ENCODE data around the gene NT5M. TPM values are rescaled to one million over a fixed set of nuclear protein-coding genes. Genes with fewer than 3 reads are reported as not detected.

NT5M gene
- total and polyA plus RNA-seq, 4 experiments from 2014 or later, result 0.37 to 2.9 (median 2.0) TPM

DNA sequence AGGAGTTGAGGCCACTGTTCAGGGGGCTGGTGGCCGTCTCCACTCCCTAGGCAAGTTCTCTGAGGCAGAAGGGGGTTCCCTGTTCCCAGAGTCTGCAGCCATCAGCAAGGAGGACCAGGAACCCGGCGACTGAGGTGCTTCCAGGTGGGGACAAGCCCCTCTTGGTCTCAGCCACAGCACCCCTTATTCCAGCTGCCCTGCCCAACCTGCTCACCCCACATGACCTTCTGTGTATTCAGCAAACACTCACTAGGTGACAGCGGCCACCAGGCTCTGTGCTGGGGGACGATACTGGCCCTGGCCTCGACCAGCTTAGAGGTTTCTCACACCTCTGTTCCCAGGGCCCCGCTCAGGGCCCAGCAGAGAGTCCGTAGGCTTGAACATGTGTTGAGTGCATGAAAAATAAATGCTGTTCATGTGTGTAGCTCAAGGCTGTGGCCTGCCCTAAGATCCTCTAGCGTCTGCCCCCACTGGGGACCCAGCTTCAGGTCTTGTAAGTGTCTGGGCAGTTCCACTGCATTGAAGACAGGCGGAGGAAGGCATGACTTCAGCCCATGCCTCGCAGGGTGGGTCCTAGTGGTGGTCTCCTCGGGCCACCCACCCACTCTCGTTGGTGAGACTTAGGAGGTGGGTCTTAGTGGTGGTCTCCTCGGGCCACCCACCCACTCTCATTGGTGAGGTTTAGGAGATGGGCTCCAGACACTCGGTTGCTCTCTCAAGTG lies 44.2 kb downstream of the NT5M start:
- Histone ChIP-seq H3K4me1 (ENCODE audit: insufficient read depth, low read length) (no peaks in the 10 kb centered on the region), H3K36me3 (ENCODE audit: insufficient read depth, low read length) (no peaks in the 10 kb centered on the region)

DNA sequence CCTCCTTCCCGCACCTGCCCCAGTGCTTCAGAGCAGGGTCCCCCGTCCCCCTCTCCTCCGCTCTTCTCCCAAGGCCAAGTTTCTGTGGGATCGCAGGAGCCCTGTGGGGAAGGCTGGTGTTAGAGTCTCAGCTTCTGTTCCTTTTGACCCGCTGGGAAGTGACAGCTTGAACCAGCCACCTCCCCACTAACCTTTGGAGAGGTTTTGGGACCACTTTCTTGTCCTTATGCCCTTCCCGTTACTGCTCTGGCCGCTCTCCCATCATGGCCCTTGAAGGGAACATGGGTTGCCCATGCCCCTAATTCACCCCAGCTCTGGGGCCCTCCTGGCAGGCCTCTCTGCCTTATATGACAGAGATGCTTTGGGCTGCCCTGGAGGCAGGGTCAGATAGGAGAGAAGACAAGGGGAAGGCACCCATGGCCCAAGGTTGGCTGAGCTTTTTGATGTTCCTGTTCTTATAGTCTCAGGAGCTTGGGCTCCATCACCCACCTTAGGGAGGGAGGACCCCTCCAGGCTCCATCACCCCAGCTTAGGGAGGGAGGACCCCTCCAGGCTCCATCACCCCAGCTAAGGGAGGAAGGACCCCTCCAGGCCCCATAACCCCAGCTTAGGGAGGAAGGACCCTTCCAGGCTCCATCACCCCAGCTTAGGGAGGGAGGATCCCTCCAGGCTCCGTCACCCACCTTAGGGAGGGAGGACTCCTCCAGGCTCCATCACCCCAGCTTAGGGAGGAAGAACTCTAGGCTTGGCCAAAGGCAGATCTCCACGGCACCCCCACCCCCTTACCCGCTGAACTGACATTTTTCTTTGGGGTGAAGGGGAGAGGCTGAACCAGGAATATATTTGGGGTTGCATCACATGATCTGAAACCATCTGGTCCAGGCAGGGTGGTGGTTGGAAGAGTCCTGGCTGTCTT lies 45.0 kb downstream of the NT5M start:
- H3K4me3 Mint-ChIP-seq, result no peak overlapping the region
- Histone ChIP-seq H3K36me3 (ENCODE audit: insufficient read depth, low read length) (no peaks in the 10 kb centered on the region), H3K27ac (ENCODE audit: low read depth, low read length) (no peak overlapping the region), H3K9me3 (ENCODE audit: control insufficient read depth in 1 of 2, low read length in 2 of 2) (no peaks in the 10 kb centered on the region), H3K4me1 (ENCODE audit: insufficient read depth, low read length) (no peaks in the 10 kb centered on the region), H3K27me3 (ENCODE audit: insufficient read depth, low read length) (no peaks in the 10 kb centered on the region), H3K4me3 (ENCODE audit: low read length in 2 of 2) (no peak overlapping the region)
- H3K27me3 Mint-ChIP-seq, result no peaks in the 10 kb centered on the region
- no peaks in the 10 kb centered on the region for H3K9me3 Mint-ChIP-seq
- no peak overlapping the region for H3K27ac Mint-ChIP-seq
- DNase-seq, result no peak
- intact Hi-C loops (cut with micrococcal nuclease), result no loop called here
- ChIA-PET CTCF (ENCODE audit: partially characterized antibody) (interaction anchor here (0.9 kb wide), 1 partner anchor 148 kb away, joined by 3 read pairs; the partner anchor contains the start of gene RASD1), POLR2A (ENCODE audit: partially characterized antibody) (no interaction called here)
- H3K36me3 Mint-ChIP-seq, result no peaks in the 10 kb centered on the region
- H3K4me1 Mint-ChIP-seq, result no peaks in the 10 kb centered on the region

More for the DNA sequence above, 44.2 kb downstream of the NT5M start:
- H3K4me1 Mint-ChIP-seq, result no peaks in the 10 kb centered on the region
- intact Hi-C loops (cut with micrococcal nuclease), result no loop called here
- POLR2A ChIA-PET (ENCODE audit: partially characterized antibody), result no interaction called here
- no peak for DNase-seq
- H3K4me3 Mint-ChIP-seq, result no peak overlapping the region
- no peak overlapping the region for H3K27ac Mint-ChIP-seq
- no peaks in the 10 kb centered on the region for H3K27me3 ChIP-seq (ENCODE audit: insufficient read depth, low read length)
- H3K9me3 Mint-ChIP-seq, result no peaks in the 10 kb centered on the region
- no peaks in the 10 kb centered on the region for H3K36me3 Mint-ChIP-seq
- no peak overlapping the region for H3K4me3 ChIP-seq (ENCODE audit: low read length in 2 of 2)
- H3K27ac ChIP-seq (ENCODE audit: low read depth, low read length), result no peak overlapping the region
- no peaks in the 10 kb centered on the region for H3K27me3 Mint-ChIP-seq
- no peaks in the 10 kb centered on the region for H3K9me3 ChIP-seq (ENCODE audit: control insufficient read depth in 1 of 2, low read length in 2 of 2)
- CTCF ChIA-PET (ENCODE audit: partially characterized antibody), result interaction anchor here (0.9 kb wide), 1 partner anchor 149 kb away, joined by 3 read pairs; the partner anchor contains the start of gene RASD1

DNA sequence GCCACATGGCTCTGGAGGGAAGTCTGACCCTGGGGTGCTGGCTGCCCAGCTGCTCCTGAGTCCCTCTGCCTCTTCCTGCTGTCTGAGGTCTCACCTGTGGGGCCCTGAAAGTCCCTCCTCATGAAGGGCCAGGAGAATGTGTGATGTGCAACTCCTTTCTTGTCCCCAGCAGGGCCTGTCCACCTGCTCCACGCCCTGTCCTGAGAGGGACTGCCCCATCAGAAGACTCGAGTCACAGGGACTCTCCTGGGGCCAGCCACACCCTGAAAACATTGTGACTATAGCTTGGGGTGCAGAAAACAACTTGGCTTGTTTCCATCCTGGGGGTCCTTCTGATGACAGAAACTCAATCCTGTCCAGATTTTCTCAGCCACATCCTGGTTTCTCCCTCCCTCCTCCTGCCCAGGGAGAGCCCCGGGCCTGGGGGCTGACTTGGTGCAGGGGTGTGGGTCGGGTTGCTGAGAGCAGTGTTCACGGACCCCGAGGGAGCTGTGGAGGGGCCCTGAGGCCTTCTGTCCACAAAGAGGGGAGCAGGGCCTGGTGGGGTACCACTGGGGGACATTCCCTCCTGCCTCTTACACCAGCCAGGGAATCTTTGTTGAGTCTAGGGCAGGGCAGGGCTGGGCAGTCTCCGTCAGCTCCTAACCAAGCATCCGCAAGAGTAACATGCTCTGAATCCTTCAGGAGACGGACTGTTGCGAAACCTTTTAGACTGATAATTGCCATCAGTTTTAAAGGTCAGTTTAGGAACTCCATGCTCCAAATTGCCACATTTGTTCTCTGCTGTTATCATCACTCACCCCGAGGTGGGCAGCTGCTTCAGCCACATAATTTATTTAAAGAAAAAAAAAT lies 45.9 kb downstream of the NT5M start:
- intact Hi-C loops (cut with micrococcal nuclease), result no loop called here

DNA sequence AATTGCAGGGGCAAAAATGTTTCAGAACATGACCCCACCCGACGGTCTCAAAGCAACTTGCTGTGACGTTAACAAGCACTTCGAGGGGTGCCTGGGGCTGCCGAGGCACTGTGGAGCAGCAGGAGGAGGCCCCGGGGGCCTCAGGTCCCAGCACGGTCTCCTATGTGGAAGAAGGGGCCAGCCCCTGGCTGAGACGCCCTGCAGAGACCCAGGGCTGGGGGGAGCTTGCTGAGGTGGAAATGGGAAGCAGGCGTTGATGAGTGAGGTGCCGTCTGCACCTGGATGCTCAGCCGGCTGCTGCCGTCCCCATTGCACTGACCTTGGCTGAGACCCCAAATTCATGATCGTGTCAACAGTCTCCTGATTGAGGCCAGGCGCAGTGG lies 46.5 kb downstream of the NT5M start:
- Mint-ChIP-seq H3K27ac (no peak overlapping the region), H3K27me3 (no peaks in the 10 kb centered on the region), H3K4me3 (no peak overlapping the region), H3K9me3 (no peaks in the 10 kb centered on the region), H3K36me3 (no peaks in the 10 kb centered on the region), H3K4me1 (peaks cover 0 to 1% (median 0%) of the 10 kb centered on the region in 4 donors)
- ChIA-PET CTCF (ENCODE audit: partially characterized antibody) (interaction anchor here (3.1 kb wide), 1 partner anchor 291 kb away, joined by 18 read pairs; no protein-coding TSS in a partner anchor), POLR2A (ENCODE audit: partially characterized antibody) (no interaction called here)
- intact Hi-C loops (cut with micrococcal nuclease), result no loop called here
- Histone ChIP-seq H3K27me3 (ENCODE audit: insufficient read depth, low read length) (no peaks in the 10 kb centered on the region), H3K27ac (ENCODE audit: low read depth, low read length) (no peak overlapping the region), H3K9me3 (ENCODE audit: control insufficient read depth in 1 of 2, low read length in 2 of 2) (no peaks in the 10 kb centered on the region), H3K4me1 (ENCODE audit: insufficient read depth, low read length) (no peaks in the 10 kb centered on the region), H3K36me3 (ENCODE audit: insufficient read depth, low read length) (no peaks in the 10 kb centered on the region), H3K4me3 (ENCODE audit: low read length in 2 of 2) (no peak overlapping the region)
- DNase-seq, result peak in 1 of 5 donors; percentile 25

More for the DNA sequence above, 45.9 kb downstream of the NT5M start:
- Mint-ChIP-seq H3K4me3 (no peak overlapping the region), H3K36me3 (no peaks in the 10 kb centered on the region), H3K9me3 (no peaks in the 10 kb centered on the region), H3K4me1 (no peaks in the 10 kb centered on the region), H3K27me3 (no peaks in the 10 kb centered on the region), H3K27ac (peak overlapping the region in 1 of 7 donors; percentile 53)
- ChIA-PET CTCF (ENCODE audit: partially characterized antibody) (interaction anchor here (3.1 kb wide), 1 partner anchor 292 kb away, joined by 18 read pairs; no protein-coding TSS in a partner anchor), POLR2A (ENCODE audit: partially characterized antibody) (no interaction called here)
- no peaks in the 10 kb centered on the region for H3K9me3 ChIP-seq (ENCODE audit: control insufficient read depth in 1 of 2, low read length in 2 of 2)
- H3K27ac ChIP-seq (ENCODE audit: low read depth, low read length), result no peak overlapping the region
- H3K36me3 ChIP-seq (ENCODE audit: insufficient read depth, low read length), result no peaks in the 10 kb centered on the region
- no peaks in the 10 kb centered on the region for H3K4me1 ChIP-seq (ENCODE audit: insufficient read depth, low read length)
- no peaks in the 10 kb centered on the region for H3K27me3 ChIP-seq (ENCODE audit: insufficient read depth, low read length)
- peak in 1 of 5 donors; percentile 22 for DNase-seq
- H3K4me3 ChIP-seq (ENCODE audit: low read length in 2 of 2), result no peak overlapping the region

DNA sequence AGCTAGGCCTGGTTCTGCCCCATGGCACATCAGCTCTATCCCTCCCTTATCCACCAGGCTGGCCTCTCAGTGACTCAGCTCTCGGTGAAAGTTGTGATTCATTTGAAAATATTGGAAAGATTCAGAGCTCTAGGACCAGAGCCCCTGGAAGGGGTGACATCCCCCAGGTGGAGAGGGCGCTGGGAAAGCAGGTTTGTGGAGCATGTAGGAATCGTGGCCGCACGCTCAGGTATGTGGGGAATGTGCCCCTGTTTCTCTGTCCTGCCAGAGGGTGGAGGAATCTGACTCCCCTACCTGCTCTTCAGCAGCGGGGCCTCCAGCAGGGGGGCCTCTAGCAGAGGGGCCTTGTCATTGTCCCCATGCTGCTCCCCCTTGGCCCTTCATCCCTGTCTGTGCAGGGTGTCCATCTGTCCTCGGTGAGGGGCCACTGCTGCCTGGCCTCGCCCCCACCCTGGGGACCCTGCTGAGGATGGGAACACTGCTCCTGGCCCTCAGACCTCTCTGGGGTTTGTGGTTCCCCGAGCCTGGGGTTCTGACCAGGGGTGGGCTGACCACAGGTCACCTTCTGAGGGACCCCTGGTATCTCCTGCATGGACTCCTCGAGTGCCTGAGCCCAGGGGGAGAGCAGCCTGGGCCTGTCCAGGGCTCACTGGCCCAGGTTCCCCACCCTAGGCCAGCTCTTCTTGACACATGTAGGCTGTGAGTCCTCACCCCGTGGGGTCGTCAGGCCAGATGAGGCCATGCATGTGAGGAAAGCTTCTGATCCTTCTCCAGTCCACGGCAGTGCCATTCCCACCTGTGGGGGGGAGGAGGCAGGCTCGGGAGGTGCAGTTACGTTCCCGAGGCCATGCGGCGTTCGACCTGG lies 47.5 kb downstream of the NT5M start:
- no peaks in the 10 kb centered on the region for H3K36me3 ChIP-seq (ENCODE audit: insufficient read depth, low read length)
- Mint-ChIP-seq H3K27ac (no peak overlapping the region), H3K27me3 (no peaks in the 10 kb centered on the region), H3K36me3 (no peaks in the 10 kb centered on the region), H3K9me3 (no peaks in the 10 kb centered on the region), H3K4me3 (no peak overlapping the region), H3K4me1 (peaks cover 0 to 7% (median 1%) of the 10 kb centered on the region in 4 donors)
- no peak overlapping the region for H3K4me3 ChIP-seq (ENCODE audit: low read length in 2 of 2)
- no peaks in the 10 kb centered on the region for H3K27me3 ChIP-seq (ENCODE audit: insufficient read depth, low read length)
- H3K9me3 ChIP-seq (ENCODE audit: control insufficient read depth in 1 of 2, low read length in 2 of 2), result no peaks in the 10 kb centered on the region
- ChIA-PET POLR2A (ENCODE audit: partially characterized antibody) (no interaction called here), CTCF (ENCODE audit: partially characterized antibody) (interaction anchor here (3.1 kb wide), 1 partner anchor 290 kb away, joined by 18 read pairs; no protein-coding TSS in a partner anchor)
- DNase-seq, result peak in 1 of 5 donors; percentile 46
- no peaks in the 10 kb centered on the region for H3K4me1 ChIP-seq (ENCODE audit: insufficient read depth, low read length)
- H3K27ac ChIP-seq (ENCODE audit: low read depth, low read length), result no peak overlapping the region
- intact Hi-C loops (cut with micrococcal nuclease), result no loop called here

DNA sequence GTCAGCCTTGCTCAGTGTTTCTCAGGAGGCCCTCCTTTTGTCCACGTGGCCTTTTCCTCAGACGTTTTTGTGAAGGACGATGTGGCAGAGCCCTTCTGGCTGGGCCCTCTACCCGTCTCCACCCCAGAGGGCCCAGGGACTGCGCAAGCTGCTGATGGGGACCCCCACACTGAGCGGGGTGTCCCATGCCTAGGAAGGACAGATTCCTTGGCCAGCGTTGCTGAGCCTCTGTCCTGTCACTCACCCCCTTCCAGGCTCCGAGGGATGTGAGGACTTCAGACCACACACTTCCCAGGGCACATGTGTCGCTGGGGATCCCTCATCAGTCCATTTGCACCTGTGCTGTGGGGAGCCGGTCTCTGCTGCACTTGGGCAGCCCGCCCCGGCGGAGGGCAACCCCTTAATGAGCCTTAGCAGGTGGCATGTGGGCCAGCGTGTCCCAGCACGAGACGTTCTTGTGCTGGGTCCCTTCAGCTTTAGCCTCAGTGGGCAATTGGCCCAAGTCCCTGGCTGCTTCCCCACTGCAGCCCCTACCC lies 48.3 kb downstream of the NT5M start:
- Mint-ChIP-seq H3K36me3 (no peaks in the 10 kb centered on the region), H3K27ac (no peak overlapping the region), H3K4me3 (no peak overlapping the region), H3K27me3 (peaks cover 0 to 2% of the 10 kb centered on the region in 2 donors), H3K4me1 (peaks cover 0 to 7% (median 1%) of the 10 kb centered on the region in 4 donors), H3K9me3 (no peaks in the 10 kb centered on the region)
- ChIA-PET CTCF (ENCODE audit: partially characterized antibody) (interaction anchor here (3.1 kb wide), 1 partner anchor 290 kb away, joined by 18 read pairs; no protein-coding TSS in a partner anchor), POLR2A (ENCODE audit: partially characterized antibody) (no interaction called here)
- DNase-seq, result no peak
- no peak overlapping the region for H3K27ac ChIP-seq (ENCODE audit: low read depth, low read length)
- no peak overlapping the region for H3K4me3 ChIP-seq (ENCODE audit: low read length in 2 of 2)
- H3K4me1 ChIP-seq (ENCODE audit: insufficient read depth, low read length), result no peaks in the 10 kb centered on the region
- H3K27me3 ChIP-seq (ENCODE audit: insufficient read depth, low read length), result no peaks in the 10 kb centered on the region
- no peaks in the 10 kb centered on the region for H3K9me3 ChIP-seq (ENCODE audit: control insufficient read depth in 1 of 2, low read length in 2 of 2)
- intact Hi-C loops (cut with micrococcal nuclease), result no loop called here
- H3K36me3 ChIP-seq (ENCODE audit: insufficient read depth, low read length), result no peaks in the 10 kb centered on the region
